HEK293 (cell line): ENCODE results near the gene HDAC1.
A peak's percentile ranks its signal among the peaks of the same experiment; 100 is the strongest.

Experiments used
- ATF2 ChIP-seq: fragments of 450-650 bp; formaldehyde crosslinking; IDR thresholded peaks from 2 replicates; pipeline ENCODE4 v1.5.1; 2016; ENCODE audit warnings: missing biosample characterization, missing genetic modification characterization, low read depth
- CTCF ChIP-seq: fragments of 450-650 bp; formaldehyde crosslinking; IDR thresholded peaks from 2 replicates; pipeline ENCODE4 v1.5.1; 2016; ENCODE audit warnings: missing biosample characterization, missing genetic modification characterization
- GLI2 ChIP-seq: fragments of 450-650 bp; formaldehyde crosslinking; IDR thresholded peaks from 2 replicates; pipeline ENCODE4; 2017; ENCODE audit warnings: missing biosample characterization, missing genetic modification characterization, low read depth, borderline replicate concordance
- GLIS1 ChIP-seq: fragments of 450-650 bp; formaldehyde crosslinking; IDR thresholded peaks from 2 replicates; pipeline ENCODE4 v1.5.1; 2016; ENCODE audit warnings: missing biosample characterization, missing genetic modification characterization
- GLIS2 ChIP-seq: fragments of 450-650 bp; formaldehyde crosslinking; IDR thresholded peaks from 2 replicates; pipeline ENCODE4 v1.5.1; 2016; ENCODE audit warnings: missing biosample characterization, missing genetic modification characterization
- KLF16 ChIP-seq: fragments of 450-650 bp; formaldehyde crosslinking; IDR thresholded peaks from 2 replicates; pipeline ENCODE4 v1.5.1; 2017; ENCODE audit warnings: missing biosample characterization, missing genetic modification characterization
- PBX3 ChIP-seq: sonication (generic); formaldehyde crosslinking; IDR thresholded peaks from 2 replicates; pipeline ENCODE4 v1.8.1; 2022; ENCODE audit warnings: mild to moderate bottlenecking, moderate library complexity, missing genetic modification reagents
- SP3 ChIP-seq: fragments of 450-650 bp; formaldehyde crosslinking; IDR thresholded peaks from 2 replicates; pipeline ENCODE4 v1.5.1; 2016; ENCODE audit warnings: missing biosample characterization, missing genetic modification characterization
- ZNF112 ChIP-seq: fragments of 450-650 bp; formaldehyde crosslinking; IDR thresholded peaks from 2 replicates; pipeline ENCODE4 v1.5.0; 2017; ENCODE audit warnings: missing biosample characterization, missing genetic modification characterization
- ZNF280C ChIP-seq: fragments of 450-650 bp; formaldehyde crosslinking; IDR thresholded peaks from 2 replicates; pipeline ENCODE4 v1.5.1; 2016; ENCODE audit warnings: missing biosample characterization, missing genetic modification characterization
- ZNF302 ChIP-seq: fragments of 450-650 bp; formaldehyde crosslinking; IDR thresholded peaks from 2 replicates; pipeline ENCODE4 v1.5.1; 2016; ENCODE audit warnings: missing biosample characterization, missing genetic modification characterization, low read depth
- ZNF335 ChIP-seq: fragments of 450-650 bp; formaldehyde crosslinking; conservative IDR thresholded peaks from 2 replicates; pipeline ENCODE4 v1.5.1; 2016; ENCODE audit warnings: missing biosample characterization, missing genetic modification characterization
- ZNF341 ChIP-seq: fragments of 450-650 bp; formaldehyde crosslinking; IDR thresholded peaks from 2 replicates; pipeline ENCODE4; 2016; ENCODE audit warnings: low read depth, missing biosample characterization, missing genetic modification characterization
- ZNF416 ChIP-seq: fragments of 450-650 bp; formaldehyde crosslinking; IDR thresholded peaks from 2 replicates; pipeline ENCODE4 v1.5.1; 2016; ENCODE audit warnings: missing biosample characterization, missing genetic modification characterization
- ZNF426 ChIP-seq: fragments of 450-650 bp; formaldehyde crosslinking; IDR thresholded peaks from 2 replicates; pipeline ENCODE4 v1.5.1; 2017; ENCODE audit warnings: missing biosample characterization, missing genetic modification characterization, mild to moderate bottlenecking, inconsistent platforms, moderate library complexity
- ZNF514 ChIP-seq: fragments of 450-650 bp; formaldehyde crosslinking; IDR thresholded peaks from 2 replicates; pipeline ENCODE4 v1.5.1; 2016; ENCODE audit warnings: missing biosample characterization, missing genetic modification characterization
- ZNF518A ChIP-seq: fragments of 450-650 bp; formaldehyde crosslinking; conservative IDR thresholded peaks from 2 replicates; pipeline ENCODE4 v1.5.1; 2016; ENCODE audit warnings: low read depth, missing biosample characterization, missing genetic modification characterization
- ZNF571 ChIP-seq: fragments of 450-650 bp; formaldehyde crosslinking; IDR thresholded peaks from 2 replicates; pipeline ENCODE4 v1.5.0; 2017; ENCODE audit warnings: missing biosample characterization, missing genetic modification characterization
- ZNF580 ChIP-seq: fragments of 450-650 bp; formaldehyde crosslinking; IDR thresholded peaks from 2 replicates; pipeline ENCODE4 v1.5.1; 2016; ENCODE audit warnings: missing biosample characterization, missing genetic modification characterization
- ZNF645 ChIP-seq: fragments of 450-650 bp; formaldehyde crosslinking; IDR thresholded peaks from 2 replicates; pipeline ENCODE4; 2016; ENCODE audit warnings: missing biosample characterization, missing genetic modification characterization
- ZNF692 ChIP-seq: fragments of 450-650 bp; formaldehyde crosslinking; IDR thresholded peaks from 2 replicates; pipeline ENCODE4 v1.5.1; 2016; ENCODE audit warnings: missing biosample characterization, missing genetic modification characterization
- ZSCAN4 ChIP-seq: fragments of 450-650 bp; formaldehyde crosslinking; IDR thresholded peaks from 2 replicates; pipeline ENCODE4 v1.5.1; 2017; ENCODE audit warnings: missing biosample characterization, missing genetic modification characterization

HDAC1 gene

GRCh38 chr1:32334864-32335534 lies 43.1 kb downstream of the HDAC1 start (continued):
- TF ChIP-seq ZNF518A (tag by site-specific recombination) (no peak), ZNF335 (tag by site-specific recombination) (0 out of 2 replicates have a peak, but pooled peaks have one; percentile 26), ZNF341 (tag by site-specific recombination) (peak; percentile 79), ZNF426 (tag by site-specific recombination) (no peak), KLF16 (tag by site-specific recombination) (0 out of 2 replicates have a peak, but pooled peaks have one; percentile 55), ZNF416 (tag by site-specific recombination) (no peak), ZNF645 (tag by site-specific recombination) (no peak), CTCF (tag by site-specific recombination) (peak; percentile 93), ATF2 (tag by site-specific recombination) (no peak), ZNF692 (tag by site-specific recombination) (peak; percentile 79), ZNF514 (tag by site-specific recombination) (no peak), ZNF580 (tag by site-specific recombination) (no peak; the same call in 1 of the 2 replicates), ZSCAN4 (tag by site-specific recombination) (no peak), ZNF112 (tag by site-specific recombination) (no peak), ZNF302 (tag by site-specific recombination) (no peak), ZNF571 (tag by site-specific recombination) (no peak), ZNF280C (no peak), GLI2 (no peak), SP3 (tag by site-specific recombination) (no peak), PBX3 (CRISPR knock-in tag) (no peak), GLIS2 (tag by site-specific recombination) (peak; percentile 93), GLIS1 (tag by site-specific recombination) (peak; percentile 91)
